NCI-H2227 treated with DMSO at 0.1 percent for 48 hours (cell line): ENCODE results near the gene IGSF11.
"Not testable (repeated sequence)": the region's sequence is repeated elsewhere in the genome, so short reads cannot be mapped to it uniquely, and the experiment has no call there.

ENCODE experiments used
- DNase-seq: peaks from one replicate; lab custom pipeline; 2025; lab: John Stamatoyannopoulos, UW

IGSF11 gene

GRCh38 chr3:118990823-118991560, 43.7 kb downstream of the IGSF11 start:
- DNase-seq = no peak

DNA sequence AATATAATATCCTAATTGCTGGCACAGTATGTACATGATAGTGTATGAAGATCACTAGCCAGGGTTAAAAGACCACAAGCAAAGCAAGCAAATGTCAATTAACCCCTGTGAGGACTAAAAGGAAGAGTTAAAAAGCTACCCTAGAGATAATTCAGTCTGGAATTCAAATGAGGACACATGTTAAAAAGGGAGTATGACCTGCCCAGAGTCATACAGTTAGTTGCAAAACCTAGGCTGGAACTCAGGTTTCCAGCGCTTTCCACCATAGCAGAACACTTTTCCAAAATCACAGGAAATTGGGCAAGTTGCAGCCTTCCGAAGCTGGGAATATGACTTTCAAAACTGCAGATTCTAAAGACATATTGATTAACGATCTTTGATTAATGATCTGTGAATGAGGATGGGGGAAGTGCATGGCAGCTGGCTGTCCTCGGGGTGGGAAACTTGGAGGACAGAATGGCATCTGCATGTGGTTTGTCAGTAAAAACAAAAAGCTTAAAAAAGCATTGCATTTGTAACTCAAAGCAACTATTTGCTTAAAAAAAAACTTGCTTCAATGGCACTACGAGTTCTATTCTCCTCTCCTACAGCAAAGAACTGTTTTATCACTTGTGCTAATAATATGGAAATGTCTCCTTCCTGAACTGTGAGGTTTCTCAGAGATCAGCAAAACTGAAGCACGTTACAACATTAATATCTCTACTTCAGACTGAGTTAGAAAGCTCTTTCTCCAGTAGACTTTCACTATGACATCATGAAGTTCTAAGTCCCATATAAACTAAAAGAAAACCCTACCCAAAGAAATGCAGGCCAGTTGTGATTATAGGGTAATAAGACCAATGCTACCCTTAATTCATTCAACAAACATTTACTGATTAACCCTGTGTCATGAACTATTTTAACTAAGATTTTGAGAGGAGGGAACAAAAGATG, 46.2 kb downstream of the IGSF11 start:
- no peak for DNase-seq

GRCh38 chr3:118987477-118987876, 47.2 kb downstream of the IGSF11 start:
- no peak for DNase-seq

DNA sequence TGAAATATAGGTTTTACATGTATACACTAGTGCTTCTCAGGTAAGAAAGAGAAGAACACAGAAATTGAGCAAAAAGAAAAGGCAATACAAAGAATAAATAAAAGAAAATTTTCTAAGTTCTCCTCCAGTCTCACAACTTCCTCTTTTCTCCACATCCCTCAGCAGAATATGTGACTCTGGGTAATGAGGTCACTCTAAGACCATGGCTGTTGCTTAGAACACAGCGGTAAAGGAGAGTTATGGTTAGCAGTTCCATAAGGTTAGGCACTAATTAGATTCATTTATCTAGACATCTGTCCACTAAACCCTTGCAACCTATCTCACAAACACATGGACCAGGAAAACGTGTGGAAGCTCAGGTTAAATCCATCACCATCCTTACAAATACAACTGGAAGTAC, 47.9 kb downstream of the IGSF11 start:
- DNase-seq = no peak

- no peak for DNase-seq
Measured at GRCh38 chr3:118984699-118985098, 49.9 kb downstream of the IGSF11 start.

GRCh38 chr3:118981494-118982134, 53.0 kb downstream of the IGSF11 start:
- no peak for DNase-seq

GRCh38 chr3:118980832-118981231, 53.8 kb downstream of the IGSF11 start:
- DNase-seq = no peak

DNA sequence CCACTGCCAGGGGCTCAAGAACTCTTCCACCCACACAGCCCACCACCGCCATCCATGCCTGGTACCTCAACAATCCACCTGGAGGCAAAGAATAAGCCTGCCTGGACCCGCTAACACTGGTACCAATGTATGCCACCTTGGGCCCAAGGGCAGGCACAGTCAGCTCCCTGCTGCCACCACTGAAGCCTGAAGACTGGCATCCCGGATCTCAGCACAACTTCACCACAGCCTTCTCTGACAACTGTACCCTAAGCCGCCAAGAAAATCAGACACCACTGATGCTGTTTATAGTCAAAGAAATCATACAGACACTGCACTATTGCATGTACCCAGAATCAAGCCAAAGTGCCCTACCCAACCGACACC, 56.3 kb downstream of the IGSF11 start:
- DNase-seq = no peak

- no peak for DNase-seq
Measured at GRCh38 chr3:118977671-118978392, 56.8 kb downstream of the IGSF11 start.

GRCh38 chr3:118977118-118977517, 57.5 kb downstream of the IGSF11 start:
- DNase-seq = no peak

- not testable (repeated sequence) for DNase-seq
Measured at GRCh38 chr3:118975476-118975875, 59.2 kb downstream of the IGSF11 start.

- no peak for DNase-seq
Measured at GRCh38 chr3:118974356-118975097, 60.1 kb downstream of the IGSF11 start.

DNA sequence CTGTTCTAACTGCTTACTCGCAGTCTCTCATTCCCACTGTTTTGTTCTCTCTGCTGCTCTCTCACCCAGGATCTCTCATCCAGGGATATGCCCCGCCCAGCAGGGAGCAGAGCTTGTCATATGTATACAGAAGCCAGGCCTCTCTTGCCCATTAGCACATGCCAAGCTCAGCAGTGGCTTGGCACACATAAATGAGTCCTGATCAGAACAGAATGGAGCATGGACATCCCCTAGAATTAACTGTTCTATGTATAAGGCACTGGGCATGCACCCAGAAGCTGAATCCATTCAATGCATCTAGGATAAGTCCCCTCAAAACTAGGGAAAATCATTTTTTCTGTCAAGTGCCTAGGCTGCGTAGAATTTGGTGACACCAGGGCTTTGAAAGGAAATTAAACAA, 61.6 kb downstream of the IGSF11 start:
- DNase-seq = no peak

GRCh38 chr3:118970819-118971218, 63.8 kb downstream of the IGSF11 start:
- no peak for DNase-seq

GRCh38 chr3:118968640-118969039, 66.0 kb downstream of the IGSF11 start:
- DNase-seq = no peak

DNA sequence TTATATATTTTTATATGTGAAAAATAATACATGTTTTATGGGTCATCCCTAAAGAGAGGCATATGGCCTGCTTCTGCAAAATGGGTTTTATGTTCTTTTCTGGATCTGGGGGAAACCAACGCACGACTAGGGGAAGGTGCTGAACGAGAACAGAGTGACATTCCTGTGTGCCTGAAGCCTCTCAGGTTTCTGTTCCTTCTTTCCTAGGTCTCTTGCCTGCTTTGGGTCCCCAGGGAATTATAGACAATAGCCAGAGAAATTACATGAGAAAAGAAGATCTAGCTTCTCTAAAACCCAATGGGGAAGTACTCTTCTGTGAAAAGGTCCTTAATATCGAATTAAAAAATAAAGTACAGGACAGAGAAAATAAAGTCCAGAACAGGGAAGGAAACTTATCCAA, 66.5 kb downstream of the IGSF11 start:
- no peak for DNase-seq

- DNase-seq = no peak
Measured at GRCh38 chr3:118966700-118967099, 67.9 kb downstream of the IGSF11 start.

GRCh38 chr3:118963711-118964110, 70.9 kb downstream of the IGSF11 start:
- DNase-seq = no peak

DNA sequence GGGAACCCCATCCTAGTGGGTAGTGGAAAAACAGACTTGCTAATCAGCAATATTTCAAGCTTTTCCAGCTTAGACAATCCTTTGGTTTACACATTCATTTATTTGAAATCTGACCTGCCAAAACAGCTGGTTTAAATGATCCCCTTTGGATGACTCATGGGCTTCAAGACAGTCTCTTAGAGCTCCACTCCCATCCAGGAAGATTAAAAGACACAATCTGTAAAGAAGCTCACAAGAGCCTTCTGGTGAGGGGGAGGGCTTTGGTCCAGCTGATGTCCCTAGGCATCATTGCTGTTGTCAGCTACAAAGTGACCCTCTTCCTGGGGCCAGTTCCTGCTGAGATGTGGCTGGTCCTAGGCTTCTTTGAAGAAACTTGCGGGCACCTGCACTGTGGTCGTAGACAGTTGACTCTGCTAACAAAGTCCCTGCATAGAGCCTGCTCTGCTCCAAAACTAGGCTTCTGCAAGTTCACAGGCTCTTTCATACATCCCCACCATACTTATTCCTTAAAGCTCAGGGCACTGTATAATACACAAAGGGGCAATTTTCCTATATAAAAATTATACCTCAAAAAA, 73.7 kb downstream of the IGSF11 start:
- DNase-seq = no peak

- no peak for DNase-seq
Measured at GRCh38 chr3:118955914-118956556, 78.6 kb downstream of the IGSF11 start.

GRCh38 chr3:118951089-118951488, 83.6 kb downstream of the IGSF11 start:
- DNase-seq = no peak
